Right atrium auricular region (tissue), 2 donors: ENCODE results near the gene PAGR1. TPM values are rescaled to one million over a fixed set of nuclear protein-coding genes. Genes with fewer than 3 reads are reported as not detected.

Source experiments
- DNase-seq: peaks from one replicate; pipeline ENCODE4 v3.0.0-alpha.2; 2019; ENCODE audit warnings: low spot score
- H3K27ac ChIP-seq, 2 donors: fragments of 200-600 bp; sonication (generic); 1 replicate in 1 of 2; 2 replicates in 1 of 2; pipeline ENCODE4 v1.5.1; 2016 to 2019
- H3K27me3 ChIP-seq, 2 donors: fragments of 200-600 bp; sonication (generic); one replicate each; pipeline versions ENCODE4 v1.5.1 to v1.6.0; 2017 to 2019
- H3K36me3 ChIP-seq: fragments of 200-600 bp; sonication (generic); one replicate; pipeline ENCODE4 v1.5.1; 2016
- H3K4me1 ChIP-seq, 2 donors: fragments of 200-600 bp; sonication (generic); one replicate each; pipeline versions ENCODE4 v1.5.1 to v1.6.0; 2017 to 2019
- H3K4me3 ChIP-seq, 2 donors: fragments of 200-600 bp; sonication (generic); 1 replicate in 1 of 2; 2 replicates in 1 of 2; pipeline ENCODE4 v1.5.1; 2017 to 2019; ENCODE audit warnings: mild to moderate bottlenecking in 1 of 2, moderate library complexity in 1 of 2
- H3K9me3 ChIP-seq, 2 donors: fragments of 200-600 bp; sonication (generic); one replicate each; pipeline ENCODE4 v1.5.1; 2019
- total RNA-seq, 2 donors: library from RNA; depleted of rRNA; stranded (reverse); fragments of >200 nt; gene quantifications; one replicate each; pipeline ENCODE4 v1.1.0, GENCODE V29; 2016
- TF ChIP-seq, protein P1 (sequence below), 2 donors: fragments of 200-600 bp; sonication (generic); IDR thresholded peaks; one replicate each; pipeline ENCODE4 v1.5.1; 2019; ENCODE audit warnings: antibody characterized with exemption in 2 of 2

Gene PAGR1
- total RNA-seq, 2 donors from 2014 or later = 23.5 to 27.3 TPM

GRCh38 chr16:29804455-29805231 lies 11.3 kb upstream of the PAGR1 start:
- Histone ChIP-seq H3K27ac (peak overlapping the region; percentile 98 to 100), H3K4me1 (peaks cover 0 to 41% of the 10 kb centered on the region in 2 donors), H3K36me3 (peaks cover 20% of the 10 kb centered on the region), H3K9me3 (no peaks in the 10 kb centered on the region), H3K27me3 (no peaks in the 10 kb centered on the region), H3K4me3 (peak overlapping the region; percentile 62 to 78)
- TF ChIP-seq, protein P1, sequence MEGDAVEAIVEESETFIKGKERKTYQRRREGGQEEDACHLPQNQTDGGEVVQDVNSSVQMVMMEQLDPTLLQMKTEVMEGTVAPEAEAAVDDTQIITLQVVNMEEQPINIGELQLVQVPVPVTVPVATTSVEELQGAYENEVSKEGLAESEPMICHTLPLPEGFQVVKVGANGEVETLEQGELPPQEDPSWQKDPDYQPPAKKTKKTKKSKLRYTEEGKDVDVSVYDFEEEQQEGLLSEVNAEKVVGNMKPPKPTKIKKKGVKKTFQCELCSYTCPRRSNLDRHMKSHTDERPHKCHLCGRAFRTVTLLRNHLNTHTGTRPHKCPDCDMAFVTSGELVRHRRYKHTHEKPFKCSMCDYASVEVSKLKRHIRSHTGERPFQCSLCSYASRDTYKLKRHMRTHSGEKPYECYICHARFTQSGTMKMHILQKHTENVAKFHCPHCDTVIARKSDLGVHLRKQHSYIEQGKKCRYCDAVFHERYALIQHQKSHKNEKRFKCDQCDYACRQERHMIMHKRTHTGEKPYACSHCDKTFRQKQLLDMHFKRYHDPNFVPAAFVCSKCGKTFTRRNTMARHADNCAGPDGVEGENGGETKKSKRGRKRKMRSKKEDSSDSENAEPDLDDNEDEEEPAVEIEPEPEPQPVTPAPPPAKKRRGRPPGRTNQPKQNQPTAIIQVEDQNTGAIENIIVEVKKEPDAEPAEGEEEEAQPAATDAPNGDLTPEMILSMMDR (IDR thresholded peaks at IDR 0.05) = no peak
- no peak for DNase-seq

- DNase-seq = peak; percentile 98
- Histone ChIP-seq H3K4me1 (peaks cover 0 to 49% of the 10 kb centered on the region in 2 donors), H3K27me3 (no peaks in the 10 kb centered on the region), H3K9me3 (no peaks in the 10 kb centered on the region), H3K4me3 (peak overlapping the region; percentile 62 to 78), H3K36me3 (peaks cover 14% of the 10 kb centered on the region), H3K27ac (peak overlapping the region; percentile 98 to 100)
- TF ChIP-seq, protein P1 (IDR thresholded peaks at IDR 0.05) = no peak
Measured at GRCh38 chr16:29805232-29806098, 10.5 kb upstream of the PAGR1 start.

GRCh38 chr16:29806099-29806579 lies 9.8 kb upstream of the PAGR1 start, which contains the start of gene MAZ:
Gene MAZ (plus strand): TSS chr16:29806529. CDS start chr16:29806702, 173 bp downstream.
- TF ChIP-seq, protein P1 (IDR thresholded peaks at IDR 0.05) = no peak
- no peak for DNase-seq
- peak within 1 kb of the TSS; percentile 69 to 78 for H3K4me3 ChIP-seq
- H3K27ac ChIP-seq = peak within 1 kb of the TSS; percentile 98 to 100
- H3K4me1 ChIP-seq = peaks cover 0 to 56% of the 10 kb centered on the region in 2 donors
- no peaks in the 10 kb centered on the region for H3K27me3 ChIP-seq
- peaks cover 14% of the 10 kb centered on the region for H3K36me3 ChIP-seq
- H3K9me3 ChIP-seq = no peaks in the 10 kb centered on the region

DNA sequence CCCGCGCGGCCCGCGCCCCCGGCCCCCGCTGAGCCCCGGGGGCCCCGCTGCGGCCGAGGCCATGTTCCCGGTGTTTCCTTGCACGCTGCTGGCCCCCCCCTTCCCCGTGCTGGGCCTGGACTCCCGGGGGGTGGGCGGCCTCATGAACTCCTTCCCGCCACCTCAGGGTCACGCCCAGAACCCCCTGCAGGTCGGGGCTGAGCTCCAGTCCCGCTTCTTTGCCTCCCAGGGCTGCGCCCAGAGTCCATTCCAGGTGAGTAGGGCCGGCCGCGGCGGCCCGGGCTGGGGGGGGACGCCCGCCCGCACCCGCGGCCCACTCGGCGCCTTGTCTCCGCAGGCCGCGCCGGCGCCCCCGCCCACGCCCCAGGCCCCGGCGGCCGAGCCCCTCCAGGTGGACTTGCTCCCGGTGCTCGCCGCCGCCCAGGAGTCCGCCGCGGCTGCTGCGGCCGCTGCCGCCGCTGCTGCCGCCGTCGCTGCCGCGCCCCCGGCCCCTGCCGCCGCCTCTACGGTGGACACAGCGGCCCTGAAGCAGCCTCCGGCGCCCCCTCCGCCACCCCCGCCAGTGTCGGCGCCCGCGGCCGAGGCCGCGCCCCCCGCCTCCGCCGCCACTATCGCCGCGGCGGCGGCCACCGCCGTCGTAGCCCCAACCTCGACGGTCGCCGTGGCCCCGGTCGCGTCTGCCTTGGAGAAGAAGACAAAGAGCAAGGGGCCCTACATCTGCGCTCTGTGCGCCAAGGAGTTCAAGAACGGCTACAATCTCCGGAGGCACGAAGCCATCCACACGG lies 9.1 kb upstream of the PAGR1 start:
- peak overlapping the region; percentile 94 to 96 for H3K27ac ChIP-seq
- H3K9me3 ChIP-seq = no peaks in the 10 kb centered on the region
- peaks cover 14% of the 10 kb centered on the region for H3K36me3 ChIP-seq
- H3K4me3 ChIP-seq = peak overlapping the region; percentile 57 to 69
- no peak for DNase-seq
- peaks cover 0 to 60% of the 10 kb centered on the region in 2 donors for H3K4me1 ChIP-seq
- H3K27me3 ChIP-seq = no peaks in the 10 kb centered on the region
- TF ChIP-seq, protein P1 (IDR thresholded peaks at IDR 0.05) = no peak
